Activated naive CD4-positive, alpha-beta T cell treated with anti-CD3 and anti-CD28 coated beads, Interleukin-2, amount 10 ng/mL, durations not matched to agents 7 days and 5 days (primary cell): ENCODE measurements around the gene CEP89.
"Not testable (repeated sequence)": the region's sequence is repeated elsewhere in the genome, so short reads cannot be mapped to it uniquely, and the experiment has no call there.

Source experiments
- CTCF ChIA-PET: fragments of 350-600 bp; sonication (Branson Sonifier 250); formaldehyde crosslinking; loops from one replicate; lab custom pipeline; 2021; ENCODE audit warnings: antibody characterized with exemption; lab: Charles Lee
- DNase-seq: peaks from one replicate; pipeline ENCODE4 v3.0.0-alpha.2; 2020
- H3K27ac Mint-ChIP-seq: one replicate; pipeline ENCODE4 v1.8.0; 2021; ENCODE audit warnings: mild to moderate bottlenecking, moderate library complexity, mixed read lengths
- H3K27me3 Mint-ChIP-seq: one replicate; pipeline ENCODE4 v1.8.0; 2021; ENCODE audit warnings: mild to moderate bottlenecking, mixed read lengths
- H3K36me3 Mint-ChIP-seq: one replicate; pipeline ENCODE4 v1.8.0; 2021; ENCODE audit warnings: mixed read lengths
- H3K4me1 Mint-ChIP-seq: one replicate; pipeline ENCODE4 v1.8.0; 2021; ENCODE audit warnings: mixed read lengths
- H3K4me3 Mint-ChIP-seq: one replicate; pipeline ENCODE4 v1.8.0; 2021; ENCODE audit warnings: mild to moderate bottlenecking, moderate library complexity, mixed read lengths
- H3K9me3 Mint-ChIP-seq: one replicate; pipeline ENCODE4 v1.8.0; 2021; ENCODE audit warnings: mixed read lengths

Gene CEP89

DNA sequence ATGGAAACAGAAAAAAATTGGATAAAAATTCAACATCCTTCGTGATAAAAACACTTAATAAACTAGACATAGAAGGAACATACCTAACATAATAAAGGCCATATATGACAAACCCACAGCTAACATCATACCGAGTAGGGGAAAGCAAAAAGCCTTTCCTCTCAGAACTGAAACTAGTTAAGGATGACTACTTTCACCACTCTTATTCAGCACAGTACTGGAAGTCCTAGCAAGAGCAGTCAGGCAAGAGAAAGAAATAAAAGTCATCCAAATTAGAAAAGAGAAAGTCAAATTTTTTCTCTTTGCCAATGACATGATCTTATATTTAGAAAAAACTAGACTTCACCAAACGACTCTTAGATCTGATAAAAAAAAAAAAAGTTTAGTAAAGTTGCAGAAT lies 76.4 kb downstream of the CEP89 start:
- DNase-seq, result no peak
- H3K4me3 Mint-ChIP-seq, result no peak overlapping the region
- peaks cover 22% of the 10 kb centered on the region for H3K9me3 Mint-ChIP-seq
- CTCF ChIA-PET, result no interaction called here
- H3K4me1 Mint-ChIP-seq, result no peaks in the 10 kb centered on the region
- no peak overlapping the region for H3K27ac Mint-ChIP-seq
- no peaks in the 10 kb centered on the region for H3K27me3 Mint-ChIP-seq
- H3K36me3 Mint-ChIP-seq, result peaks cover 39% of the 10 kb centered on the region

DNA sequence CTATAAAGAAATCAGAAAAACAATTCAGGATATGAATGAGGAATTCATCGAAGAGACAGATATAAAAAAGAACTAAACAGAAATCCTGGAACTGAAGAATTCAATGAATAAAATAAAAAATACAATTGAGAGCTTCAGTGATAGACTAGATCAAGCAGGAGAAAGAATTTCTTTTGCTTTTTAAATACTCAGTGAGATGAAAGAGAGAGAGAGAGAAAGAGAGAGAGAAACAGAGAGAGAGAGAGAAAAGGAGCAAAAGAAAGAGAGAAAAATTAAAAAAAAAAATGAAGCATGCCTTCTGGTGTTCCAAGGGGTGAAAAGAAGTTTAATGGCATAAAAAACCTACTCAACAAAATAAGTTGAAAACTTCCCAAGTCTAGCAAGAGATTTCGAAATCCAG lies 80.1 kb downstream of the CEP89 start:
- H3K36me3 Mint-ChIP-seq, result peaks cover 28% of the 10 kb centered on the region
- H3K27ac Mint-ChIP-seq, result no peak overlapping the region
- CTCF ChIA-PET, result no interaction called here

DNA sequence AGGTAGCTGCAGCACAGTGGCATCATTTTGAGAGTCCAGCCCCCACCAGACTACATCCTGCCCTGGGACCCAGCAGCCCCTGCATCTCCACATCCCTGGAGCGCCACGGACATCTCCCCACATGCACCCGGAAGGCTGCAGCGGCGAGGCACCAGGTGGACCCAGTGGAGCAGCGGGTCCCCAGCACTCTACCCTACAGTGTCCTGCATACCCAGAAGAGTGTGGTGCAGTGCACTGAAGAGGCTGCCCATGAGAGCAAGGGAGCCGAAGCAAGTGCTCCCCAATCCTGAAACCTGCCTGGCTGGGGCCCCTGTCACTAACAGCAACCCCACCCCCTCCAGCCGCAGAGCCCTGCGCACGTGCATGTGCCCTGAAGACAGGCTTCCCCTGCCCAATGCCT lies 80.9 kb downstream of the CEP89 start:
- H3K36me3 Mint-ChIP-seq, result peaks cover 25% of the 10 kb centered on the region
- no peak for DNase-seq
- CTCF ChIA-PET, result no interaction called here

More for the DNA sequence above, 80.1 kb downstream of the CEP89 start:
- no peaks in the 10 kb centered on the region for H3K27me3 Mint-ChIP-seq
- no peak for DNase-seq
- no peaks in the 10 kb centered on the region for H3K4me1 Mint-ChIP-seq
- H3K9me3 Mint-ChIP-seq, result peaks cover 24% of the 10 kb centered on the region
- no peak overlapping the region for H3K4me3 Mint-ChIP-seq

DNA sequence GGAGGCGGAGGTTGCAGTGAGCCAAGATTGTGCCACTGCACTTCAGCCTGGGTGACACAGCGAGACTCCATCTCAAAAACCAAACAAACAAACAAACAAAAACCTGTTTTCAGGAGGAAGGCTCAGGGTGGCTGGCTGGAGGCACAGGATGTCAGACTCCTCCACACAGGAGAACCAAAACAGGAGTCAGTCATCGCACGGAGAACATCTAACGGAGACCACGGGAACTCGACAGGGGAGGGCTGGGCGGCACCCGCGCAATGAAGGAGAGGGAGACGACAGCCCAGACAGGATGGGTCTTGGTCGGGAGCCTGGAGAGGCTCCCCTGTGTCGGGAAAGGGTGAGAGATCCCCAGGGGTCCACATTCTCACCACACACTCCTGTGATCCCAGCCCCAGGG lies 81.4 kb downstream of the CEP89 start:
- Mint-ChIP-seq H3K4me3 (no peak overlapping the region), H3K27me3 (no peaks in the 10 kb centered on the region), H3K4me1 (no peaks in the 10 kb centered on the region), H3K27ac (no peak overlapping the region), H3K36me3 (peaks cover 25% of the 10 kb centered on the region), H3K9me3 (peaks cover 24% of the 10 kb centered on the region)
- CTCF ChIA-PET, result no interaction called here
- no peak for DNase-seq

More for the DNA sequence above, 80.9 kb downstream of the CEP89 start:
- no peak overlapping the region for H3K4me3 Mint-ChIP-seq
- no peaks in the 10 kb centered on the region for H3K4me1 Mint-ChIP-seq
- no peaks in the 10 kb centered on the region for H3K27me3 Mint-ChIP-seq
- H3K27ac Mint-ChIP-seq, result no peak overlapping the region
- peaks cover 24% of the 10 kb centered on the region for H3K9me3 Mint-ChIP-seq

DNA sequence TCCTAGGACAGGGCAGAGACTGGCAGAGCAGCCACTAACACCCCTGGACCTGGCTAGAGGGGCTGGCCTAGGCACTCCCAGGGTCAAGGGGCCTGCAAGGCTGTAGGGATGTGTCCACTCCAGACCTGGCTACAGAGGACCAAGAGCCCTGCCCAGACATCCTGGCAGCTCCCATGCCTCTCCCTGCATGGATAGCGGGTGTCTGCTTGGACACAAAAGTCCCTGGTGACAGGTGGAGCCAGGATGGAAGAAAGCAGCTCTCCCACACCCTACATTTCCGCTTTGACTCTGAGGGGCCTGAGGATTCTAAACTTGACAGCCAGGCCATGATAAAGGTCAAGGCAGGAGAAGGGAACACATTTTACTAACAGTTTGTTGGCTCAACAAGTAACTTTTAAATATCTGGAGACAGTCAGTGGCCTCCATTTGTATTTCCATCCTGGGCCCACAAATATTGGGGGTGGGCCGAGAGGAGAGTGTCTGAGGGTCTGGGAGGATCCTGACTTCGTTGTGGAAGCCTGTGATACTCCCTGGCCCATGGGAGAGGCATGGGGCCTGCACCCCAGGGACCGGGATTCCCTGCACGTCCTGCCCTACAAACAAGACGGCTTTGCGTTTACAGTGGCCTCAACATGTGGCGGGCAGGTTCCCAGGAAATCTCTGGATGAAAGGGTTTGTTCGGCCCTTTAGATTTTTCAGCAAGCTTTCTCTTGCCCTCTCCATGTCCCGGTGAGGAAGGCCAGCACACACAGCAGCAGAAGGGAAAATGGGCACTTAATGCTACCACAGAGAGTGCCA lies 82.4 kb downstream of the CEP89 start:
- Mint-ChIP-seq H3K27me3 (no peaks in the 10 kb centered on the region), H3K36me3 (peaks cover 25% of the 10 kb centered on the region), H3K4me1 (no peaks in the 10 kb centered on the region), H3K27ac (no peak overlapping the region), H3K9me3 (peaks cover 24% of the 10 kb centered on the region), H3K4me3 (no peak overlapping the region)
- DNase-seq, result no peak
- CTCF ChIA-PET, result no interaction called here

DNA sequence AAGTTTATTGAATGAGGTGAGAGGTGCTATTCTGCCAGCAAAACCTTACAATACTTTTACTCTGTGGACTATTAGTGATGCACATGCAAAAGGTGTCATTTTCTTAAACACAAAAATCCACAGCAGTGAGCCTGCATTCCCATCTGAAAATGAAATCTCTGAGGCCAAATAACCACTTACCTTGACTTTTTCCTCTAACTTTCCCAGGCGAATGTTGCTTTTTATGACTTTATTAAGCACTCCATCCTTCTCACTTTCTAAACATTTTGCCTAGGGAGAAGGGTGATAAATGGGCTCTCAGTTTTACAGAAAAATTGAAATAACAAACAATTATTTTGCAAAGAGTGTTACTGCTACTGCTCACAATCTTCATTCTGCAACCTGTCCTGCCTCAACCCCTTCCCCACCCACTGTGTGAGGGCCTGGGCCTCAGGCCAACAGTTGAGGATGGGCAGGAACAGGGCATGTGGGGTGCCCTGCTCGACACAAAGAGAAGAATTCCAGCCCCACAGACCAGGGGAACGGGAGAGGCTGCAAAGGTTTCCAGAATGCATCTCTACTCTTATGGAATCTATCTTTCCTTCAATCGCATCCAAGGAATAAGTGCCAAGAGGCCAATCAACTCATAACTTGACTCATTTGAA lies 84.1 kb downstream of the CEP89 start:
- DNase-seq, result no peak
- Mint-ChIP-seq H3K36me3 (peaks cover 14% of the 10 kb centered on the region), H3K27ac (no peak overlapping the region), H3K27me3 (no peaks in the 10 kb centered on the region), H3K9me3 (peaks cover 17% of the 10 kb centered on the region), H3K4me1 (no peaks in the 10 kb centered on the region), H3K4me3 (no peak overlapping the region)
- CTCF ChIA-PET, result no interaction called here

DNA sequence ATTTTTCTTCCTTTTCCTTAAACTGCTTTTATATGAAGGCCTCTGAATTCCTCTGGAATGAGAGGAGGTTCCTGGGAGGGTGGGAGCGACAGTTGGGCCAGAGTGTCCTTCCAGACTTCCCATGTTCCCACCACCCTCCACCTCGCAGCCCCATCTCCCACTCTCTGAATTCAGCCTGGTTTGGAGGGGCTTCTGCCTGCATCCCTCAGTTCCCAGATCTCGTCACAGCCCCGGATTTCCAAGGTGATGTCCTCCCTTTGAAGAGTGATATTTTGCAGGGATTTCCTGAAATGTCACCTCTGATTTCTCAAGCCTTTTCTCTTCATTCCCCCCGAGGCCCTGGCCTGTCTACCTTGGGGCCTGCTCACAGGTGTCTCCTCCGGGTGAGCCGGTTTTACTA lies 85.5 kb downstream of the CEP89 start:
- CTCF ChIA-PET, result no interaction called here
- Mint-ChIP-seq H3K4me1 (no peaks in the 10 kb centered on the region), H3K36me3 (peaks cover 6% of the 10 kb centered on the region)

DNA sequence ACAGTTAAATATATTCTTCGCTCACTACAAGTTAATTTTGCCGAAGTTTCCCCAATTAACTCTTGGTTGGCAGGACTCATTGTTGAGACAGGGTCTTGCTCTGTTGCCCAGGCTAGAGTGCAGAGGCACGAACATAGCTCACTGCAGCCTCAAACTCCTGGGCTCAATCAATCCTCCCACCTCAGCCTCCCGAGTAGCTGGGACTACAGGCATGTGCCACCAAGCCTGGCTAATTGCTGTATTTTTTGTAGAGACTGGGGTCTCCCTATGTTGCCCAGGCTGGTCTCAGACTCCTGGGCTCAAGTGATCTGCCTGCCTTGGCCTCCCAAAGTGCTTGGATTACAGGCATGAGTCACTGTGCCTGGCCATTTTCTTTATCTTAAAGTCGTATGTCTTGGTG lies 86.5 kb downstream of the CEP89 start:
- H3K27ac Mint-ChIP-seq, H3K27me3 Mint-ChIP-seq, DNase-seq, H3K4me3 Mint-ChIP-seq, H3K4me1 Mint-ChIP-seq, H3K36me3 Mint-ChIP-seq, H3K9me3 Mint-ChIP-seq, CTCF ChIA-PET: not testable (repeated sequence)

More for the DNA sequence above, 85.5 kb downstream of the CEP89 start:
- H3K27ac Mint-ChIP-seq, result no peak overlapping the region
- DNase-seq, result no peak
- peaks cover 5% of the 10 kb centered on the region for H3K9me3 Mint-ChIP-seq
- no peaks in the 10 kb centered on the region for H3K27me3 Mint-ChIP-seq
- no peak overlapping the region for H3K4me3 Mint-ChIP-seq

DNA sequence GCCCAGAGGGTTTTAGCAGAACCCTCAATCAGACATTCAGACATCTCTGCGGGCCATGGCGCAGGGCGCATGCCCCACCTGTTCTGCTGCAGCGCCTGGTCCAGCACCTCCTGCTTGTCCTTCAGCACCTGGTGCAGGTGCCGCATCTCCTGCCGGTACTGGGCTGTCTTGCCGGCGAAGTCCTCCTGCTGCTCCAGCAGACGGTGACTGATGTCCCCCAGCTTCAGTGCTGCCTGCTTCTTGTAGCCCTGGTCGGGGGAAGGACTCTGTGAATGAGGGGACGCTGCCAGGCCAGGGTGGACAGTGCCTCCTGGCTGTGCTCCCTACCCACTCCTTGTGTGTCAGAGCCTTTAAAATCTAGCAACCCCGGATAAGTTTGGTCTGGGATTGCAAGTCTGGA lies 90.0 kb downstream of the CEP89 start:
- CTCF ChIA-PET, result interaction anchor here (0.5 kb wide), 1 partner anchor 11 kb away, joined by 4 read pairs; no protein-coding TSS in a partner anchor

DNA sequence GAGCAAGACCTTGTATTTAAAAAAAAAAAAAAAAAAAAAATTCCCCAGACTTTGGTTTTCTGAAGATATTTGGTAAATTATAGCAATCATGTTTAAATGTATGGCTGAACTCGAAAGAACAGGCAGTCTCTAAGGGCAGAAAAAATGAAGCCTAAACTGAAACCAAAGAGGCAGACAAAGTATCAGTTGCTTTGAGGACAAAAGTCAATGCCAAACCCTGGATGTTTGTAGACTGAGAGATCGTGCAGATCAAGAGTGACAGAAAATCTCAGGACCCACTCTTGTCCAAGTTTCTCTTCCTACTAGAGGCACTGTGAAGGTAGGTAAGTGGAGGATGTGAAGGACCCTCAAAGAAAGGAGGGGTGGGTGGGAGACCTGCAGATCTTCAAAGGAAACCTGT lies 91.1 kb downstream of the CEP89 start:
- H3K36me3 Mint-ChIP-seq, result peaks cover 2% of the 10 kb centered on the region
- CTCF ChIA-PET, result no interaction called here
- DNase-seq, result no peak
- H3K27ac Mint-ChIP-seq, result no peak overlapping the region
- peaks cover 6% of the 10 kb centered on the region for H3K4me1 Mint-ChIP-seq
- no peaks in the 10 kb centered on the region for H3K27me3 Mint-ChIP-seq
- H3K9me3 Mint-ChIP-seq, result no peaks in the 10 kb centered on the region
- H3K4me3 Mint-ChIP-seq, result no peak overlapping the region

More for the DNA sequence above, 90.0 kb downstream of the CEP89 start:
- no peak for DNase-seq
- no peaks in the 10 kb centered on the region for H3K9me3 Mint-ChIP-seq
- H3K4me3 Mint-ChIP-seq, result no peak overlapping the region
- no peaks in the 10 kb centered on the region for H3K4me1 Mint-ChIP-seq
- no peaks in the 10 kb centered on the region for H3K27me3 Mint-ChIP-seq
- peaks cover 2% of the 10 kb centered on the region for H3K36me3 Mint-ChIP-seq
- H3K27ac Mint-ChIP-seq, result no peak overlapping the region

DNA sequence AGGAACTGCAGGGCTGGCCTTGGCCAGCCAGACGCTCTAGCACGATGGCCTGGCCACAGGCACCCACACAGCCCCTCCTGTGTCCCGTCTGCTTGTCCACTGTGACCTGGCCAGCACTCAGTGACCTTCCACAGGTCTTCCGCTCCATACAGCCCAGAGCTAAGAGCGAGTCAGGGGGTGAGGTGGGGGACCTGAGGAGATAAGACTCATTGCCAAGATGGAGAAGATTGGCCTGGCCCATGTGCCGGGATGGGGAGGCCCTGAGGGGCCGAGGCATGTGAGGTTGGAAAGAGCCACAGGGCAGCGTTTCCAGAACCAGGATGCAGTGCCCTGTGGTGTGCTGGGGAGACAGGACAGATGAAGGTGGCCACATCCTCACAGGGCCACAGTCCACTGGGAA lies 92.0 kb downstream of the CEP89 start:
- H3K27ac Mint-ChIP-seq, result no peak overlapping the region
- no peak for DNase-seq
- no peaks in the 10 kb centered on the region for H3K27me3 Mint-ChIP-seq
- CTCF ChIA-PET, result no interaction called here
- H3K4me1 Mint-ChIP-seq, result peaks cover 6% of the 10 kb centered on the region
- H3K9me3 Mint-ChIP-seq, result no peaks in the 10 kb centered on the region
- peaks cover 2% of the 10 kb centered on the region for H3K36me3 Mint-ChIP-seq
- H3K4me3 Mint-ChIP-seq, result no peak overlapping the region

DNA sequence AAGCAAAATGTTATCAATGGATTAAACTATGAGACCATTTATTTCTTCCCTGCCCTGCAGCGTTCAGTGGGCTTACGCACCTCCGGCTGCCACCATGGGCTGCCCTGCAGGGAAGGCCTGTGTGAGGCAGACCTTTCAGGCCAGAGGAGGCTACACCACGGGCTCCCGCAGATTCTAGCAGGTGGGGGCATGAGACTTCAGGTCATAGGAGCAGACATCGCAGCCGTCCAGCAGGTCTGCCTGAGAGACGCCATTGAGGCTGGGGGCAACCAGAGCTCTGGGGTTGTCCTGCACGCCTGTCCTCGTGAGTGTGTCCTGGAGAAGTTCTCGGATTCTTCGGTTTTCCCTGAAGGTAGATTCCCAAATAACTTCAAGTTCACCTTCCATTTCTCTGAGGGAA lies 92.8 kb downstream of the CEP89 start:
- Mint-ChIP-seq H3K27ac (no peak overlapping the region), H3K4me3 (no peak overlapping the region), H3K36me3 (peaks cover 2% of the 10 kb centered on the region), H3K27me3 (no peaks in the 10 kb centered on the region), H3K4me1 (peaks cover 6% of the 10 kb centered on the region), H3K9me3 (no peaks in the 10 kb centered on the region)
- CTCF ChIA-PET, result no interaction called here
- DNase-seq, result no peak

DNA sequence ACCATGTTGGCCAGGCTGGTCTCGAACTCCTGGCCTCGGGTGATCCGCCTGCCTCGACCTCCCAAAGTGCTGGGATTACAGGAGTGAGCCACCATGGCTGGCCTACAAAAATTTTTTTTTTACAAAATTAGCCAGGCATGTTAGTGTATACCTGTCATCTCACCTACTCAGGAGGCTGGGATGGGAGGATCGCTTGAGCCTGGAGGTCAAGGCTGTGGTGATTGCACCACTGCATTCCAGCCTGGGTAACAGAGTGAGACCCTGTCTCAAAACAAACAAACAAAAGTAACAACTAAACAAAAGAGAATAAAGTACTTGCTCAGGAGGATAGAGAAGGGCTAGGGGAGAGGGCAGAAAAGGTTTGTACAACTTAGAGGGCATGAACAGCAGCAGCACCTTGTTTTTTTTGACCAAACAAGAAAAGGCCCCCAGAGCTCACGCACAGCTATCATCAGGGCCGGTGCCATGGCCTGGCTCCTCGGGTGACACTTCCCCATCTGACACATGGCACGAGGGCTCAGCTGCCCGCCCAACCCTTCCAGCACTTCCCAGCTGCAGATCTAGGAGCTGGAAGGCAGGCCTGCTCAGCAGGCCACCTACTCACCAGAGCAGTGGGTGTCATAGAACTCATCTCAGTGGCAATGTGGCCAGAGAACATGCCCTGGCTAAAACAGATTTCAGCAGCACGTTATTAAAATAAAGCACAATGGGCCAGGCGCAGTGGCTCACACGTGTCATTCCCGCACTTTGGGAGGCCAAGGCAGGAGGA lies 93.6 kb downstream of the CEP89 start:
- no peak for DNase-seq
- Mint-ChIP-seq H3K4me3 (no peak overlapping the region), H3K27me3 (no peaks in the 10 kb centered on the region), H3K4me1 (peaks cover 6% of the 10 kb centered on the region), H3K9me3 (no peaks in the 10 kb centered on the region), H3K27ac (no peak overlapping the region), H3K36me3 (peaks cover 2% of the 10 kb centered on the region)
- CTCF ChIA-PET, result no interaction called here

DNA sequence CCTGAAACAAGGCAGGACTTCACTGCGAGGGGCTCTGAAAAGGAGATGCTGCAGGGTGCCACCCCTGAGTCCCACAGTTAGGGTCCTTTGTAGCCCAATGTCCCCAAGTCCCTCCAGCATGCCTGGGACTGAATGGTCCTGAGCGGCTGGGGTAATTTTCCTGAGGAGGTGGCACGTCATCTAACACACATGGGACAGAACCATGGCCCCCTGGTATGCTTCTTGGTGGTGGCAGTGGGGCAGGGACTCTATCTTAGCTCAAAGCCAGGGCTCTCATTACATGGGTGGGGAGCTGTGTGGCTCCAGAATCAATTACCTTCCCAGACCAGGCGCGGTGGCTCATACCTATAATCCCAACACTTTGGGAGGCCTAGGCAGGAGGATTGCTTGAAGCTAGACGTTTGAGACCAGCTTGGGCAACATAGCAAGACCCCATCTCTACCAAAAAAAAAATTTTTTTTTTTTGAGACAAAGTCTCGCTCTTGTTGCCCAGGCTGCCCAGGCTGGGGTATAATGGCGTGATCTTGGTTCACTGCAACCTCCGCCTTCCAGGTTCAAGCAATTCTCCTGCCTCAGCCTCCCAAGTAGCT lies 94.3 kb downstream of the CEP89 start:
- Mint-ChIP-seq H3K9me3 (no peaks in the 10 kb centered on the region), H3K36me3 (peaks cover 2% of the 10 kb centered on the region), H3K27ac (no peak overlapping the region), H3K4me3 (no peak overlapping the region), H3K27me3 (no peaks in the 10 kb centered on the region), H3K4me1 (peaks cover 6% of the 10 kb centered on the region)
- no peak for DNase-seq
- CTCF ChIA-PET, result no interaction called here
